Stimulated activated naive CD8-positive, alpha-beta T cell treated with anti-CD3 and anti-CD28 coated beads, Interleukin-15, Interleukin-2, amounts not matched to agents 100 ng/mL and 50 ng/mL, for 24 hours (primary cell): ENCODE data around the gene SIGLEC6.

Source experiments
- H3K27ac Mint-ChIP-seq: one replicate; pipeline ENCODE4 v1.8.0; 2021; ENCODE audit warnings: mild to moderate bottlenecking, mixed read lengths
- H3K27me3 Mint-ChIP-seq: one replicate; pipeline ENCODE4 v1.8.0; 2021; ENCODE audit warnings: mixed read lengths
- H3K36me3 Mint-ChIP-seq: one replicate; pipeline ENCODE4 v1.8.0; 2021; ENCODE audit warnings: low read depth, mixed read lengths
- H3K4me1 Mint-ChIP-seq: one replicate; pipeline ENCODE4 v1.8.0; 2021; ENCODE audit warnings: low read depth, mixed read lengths
- H3K4me3 Mint-ChIP-seq: one replicate; pipeline ENCODE4 v1.8.0; 2021; ENCODE audit warnings: mild to moderate bottlenecking, mixed read lengths
- H3K9me3 Mint-ChIP-seq: one replicate; pipeline ENCODE4 v1.8.0; 2021; ENCODE audit warnings: mixed read lengths

SIGLEC6 gene

GRCh38 chr19:51541458-51542357 is 10.2 kb upstream of the SIGLEC6 start:
- H3K36me3 Mint-ChIP-seq: no peaks in the 10 kb centered on the region
- H3K9me3 Mint-ChIP-seq: no peaks in the 10 kb centered on the region
- H3K27ac Mint-ChIP-seq: no peak overlapping the region
- H3K4me3 Mint-ChIP-seq: no peak overlapping the region
- peaks cover 7% of the 10 kb centered on the region for H3K4me1 Mint-ChIP-seq
- peaks cover 50% of the 10 kb centered on the region for H3K27me3 Mint-ChIP-seq

- no peaks in the 10 kb centered on the region for H3K36me3 Mint-ChIP-seq
- peaks cover 62% of the 10 kb centered on the region for H3K27me3 Mint-ChIP-seq
- H3K9me3 Mint-ChIP-seq: peaks cover 4% of the 10 kb centered on the region
- H3K4me1 Mint-ChIP-seq: no peaks in the 10 kb centered on the region
- H3K4me3 Mint-ChIP-seq: no peak overlapping the region
- H3K27ac Mint-ChIP-seq: no peak overlapping the region
Observed at GRCh38 chr19:51539821-51540366, 8.4 kb upstream of the SIGLEC6 start.

GRCh38 chr19:51535535-51535934 is 4.1 kb upstream of the SIGLEC6 start:
- H3K27me3 Mint-ChIP-seq: peaks cover 65% of the 10 kb centered on the region
- H3K4me3 Mint-ChIP-seq: no peak overlapping the region
- H3K27ac Mint-ChIP-seq: no peak overlapping the region
- no peaks in the 10 kb centered on the region for H3K36me3 Mint-ChIP-seq
- peaks cover 4% of the 10 kb centered on the region for H3K9me3 Mint-ChIP-seq
- no peaks in the 10 kb centered on the region for H3K4me1 Mint-ChIP-seq

- no peak overlapping the region for H3K4me3 Mint-ChIP-seq
Observed at GRCh38 chr19:51530616-51531015, 854 bp downstream of the SIGLEC6 start.

GRCh38 chr19:51529301-51529700 is 2.2 kb downstream of the SIGLEC6 start:
- Mint-ChIP-seq H3K9me3 (no peaks in the 10 kb centered on the region), H3K4me1 (no peaks in the 10 kb centered on the region), H3K4me3 (no peak overlapping the region), H3K27ac (no peak overlapping the region), H3K36me3 (no peaks in the 10 kb centered on the region), H3K27me3 (peaks cover 43% of the 10 kb centered on the region)

More at GRCh38 chr19:51530616-51531015, 854 bp downstream of the SIGLEC6 start:
- Mint-ChIP-seq H3K4me1 (no peaks in the 10 kb centered on the region), H3K36me3 (no peaks in the 10 kb centered on the region), H3K27ac (no peak overlapping the region), H3K27me3 (peaks cover 56% of the 10 kb centered on the region), H3K9me3 (peaks cover under 1% of the 10 kb centered on the region)

- Mint-ChIP-seq H3K4me1 (no peaks in the 10 kb centered on the region), H3K9me3 (no peaks in the 10 kb centered on the region), H3K27me3 (peaks cover 47% of the 10 kb centered on the region), H3K4me3 (no peak overlapping the region), H3K27ac (no peak overlapping the region), H3K36me3 (no peaks in the 10 kb centered on the region)
Observed at GRCh38 chr19:51525651-51526050, 5.8 kb downstream of the SIGLEC6 start.

GRCh38 chr19:51524666-51525264 is 6.7 kb downstream of the SIGLEC6 start:
- Mint-ChIP-seq H3K36me3 (no peaks in the 10 kb centered on the region), H3K4me3 (no peak overlapping the region), H3K27ac (no peak overlapping the region), H3K27me3 (peaks cover 47% of the 10 kb centered on the region), H3K4me1 (no peaks in the 10 kb centered on the region), H3K9me3 (no peaks in the 10 kb centered on the region)

GRCh38 chr19:51521781-51522180 is 9.7 kb downstream of the SIGLEC6 start:
- H3K36me3 Mint-ChIP-seq: no peaks in the 10 kb centered on the region
- no peak overlapping the region for H3K4me3 Mint-ChIP-seq
- H3K27me3 Mint-ChIP-seq: peaks cover 31% of the 10 kb centered on the region
- H3K27ac Mint-ChIP-seq: no peak overlapping the region
- no peaks in the 10 kb centered on the region for H3K9me3 Mint-ChIP-seq
- H3K4me1 Mint-ChIP-seq: peaks cover 7% of the 10 kb centered on the region

GRCh38 chr19:51521357-51521756 is 10.1 kb downstream of the SIGLEC6 start:
- no peaks in the 10 kb centered on the region for H3K36me3 Mint-ChIP-seq
- peaks cover 27% of the 10 kb centered on the region for H3K27me3 Mint-ChIP-seq
- no peak overlapping the region for H3K4me3 Mint-ChIP-seq
- no peak overlapping the region for H3K27ac Mint-ChIP-seq
- no peaks in the 10 kb centered on the region for H3K9me3 Mint-ChIP-seq
- peaks cover 7% of the 10 kb centered on the region for H3K4me1 Mint-ChIP-seq

GRCh38 chr19:51520728-51521127 is 10.7 kb downstream of the SIGLEC6 start:
- no peak overlapping the region for H3K27ac Mint-ChIP-seq
- peaks cover 26% of the 10 kb centered on the region for H3K27me3 Mint-ChIP-seq
- no peak overlapping the region for H3K4me3 Mint-ChIP-seq
- H3K36me3 Mint-ChIP-seq: no peaks in the 10 kb centered on the region
- no peaks in the 10 kb centered on the region for H3K9me3 Mint-ChIP-seq
- peaks cover 7% of the 10 kb centered on the region for H3K4me1 Mint-ChIP-seq

- Mint-ChIP-seq H3K36me3 (no peaks in the 10 kb centered on the region), H3K27me3 (peaks cover 31% of the 10 kb centered on the region), H3K4me1 (peaks cover 24% of the 10 kb centered on the region), H3K27ac (no peak overlapping the region), H3K9me3 (no peaks in the 10 kb centered on the region), H3K4me3 (no peak overlapping the region)
Observed at GRCh38 chr19:51514866-51515481, 16.5 kb downstream of the SIGLEC6 start.

- Mint-ChIP-seq H3K36me3 (no peaks in the 10 kb centered on the region), H3K9me3 (no peaks in the 10 kb centered on the region), H3K27me3 (peaks cover 31% of the 10 kb centered on the region), H3K27ac (no peak overlapping the region), H3K4me1 (peaks cover 24% of the 10 kb centered on the region), H3K4me3 (no peak overlapping the region)
Observed at GRCh38 chr19:51513968-51514367, 17.5 kb downstream of the SIGLEC6 start.

GRCh38 chr19:51511353-51511752 is 20.1 kb downstream of the SIGLEC6 start:
- no peak overlapping the region for H3K27ac Mint-ChIP-seq
- H3K9me3 Mint-ChIP-seq: no peaks in the 10 kb centered on the region
- H3K36me3 Mint-ChIP-seq: no peaks in the 10 kb centered on the region
- no peak overlapping the region for H3K4me3 Mint-ChIP-seq
- H3K27me3 Mint-ChIP-seq: peaks cover 28% of the 10 kb centered on the region
- peaks cover 19% of the 10 kb centered on the region for H3K4me1 Mint-ChIP-seq

- peaks cover 23% of the 10 kb centered on the region for H3K4me1 Mint-ChIP-seq
- H3K9me3 Mint-ChIP-seq: no peaks in the 10 kb centered on the region
- H3K27me3 Mint-ChIP-seq: peaks cover 28% of the 10 kb centered on the region
- H3K27ac Mint-ChIP-seq: no peak overlapping the region
- H3K4me3 Mint-ChIP-seq: no peak overlapping the region
- no peaks in the 10 kb centered on the region for H3K36me3 Mint-ChIP-seq
Observed at GRCh38 chr19:51509823-51510660, 21.4 kb downstream of the SIGLEC6 start.
